Psoas muscle (tissue), 8 donors: ENCODE measurements around the gene ZCCHC14. TPM values are rescaled to one million over a fixed set of nuclear protein-coding genes. Genes with fewer than 3 reads are reported as not detected.
"Not testable (repeated sequence)": the region's sequence is repeated elsewhere in the genome, so short reads cannot be mapped to it uniquely, and the experiment has no call there.

Experiments used
- ATAC-seq, 4 donors: fragments of 200-7000 bp; cut with Tn5 transposase; one replicate each; pipeline ENCODE4 v1.9.1; 2020; ENCODE audit warnings: moderate library complexity in 3 of 4, mild to moderate bottlenecking in 2 of 4
- DNase-seq, 2 donors: peaks; one replicate each; pipeline ENCODE4 v3.0.0-alpha.2; 2020
- H3K27ac ChIP-seq: fragments of 200-600 bp; one replicate; pipeline ENCODE4 v1.8.0; 2022
- H3K27me3 ChIP-seq, 3 donors: fragments of 200-600 bp in 1 of 3; one replicate each; pipeline versions ENCODE4 v1.6.1 to v1.8.0; 2013 to 2022; ENCODE audit warnings: low read length in 2 of 3, mild to moderate bottlenecking in 2 of 3, moderate library complexity in 1 of 3; ENCODE audit not compliant: insufficient read depth in 3 of 3
- H3K36me3 ChIP-seq, 2 donors: fragments of 200-600 bp in 1 of 2; one replicate each; pipeline versions ENCODE4 v1.6.1 to v1.8.0; 2013 to 2022; ENCODE audit warnings: low read depth in 1 of 2, mild to moderate bottlenecking in 1 of 2, moderate library complexity in 1 of 2; ENCODE audit not compliant: insufficient read depth in 1 of 2
- H3K4me1 ChIP-seq: fragments of 200-600 bp; one replicate; pipeline ENCODE4 v1.8.0; 2022
- H3K4me3 ChIP-seq: fragments of 200-600 bp; one replicate; pipeline ENCODE4 v1.8.0; 2022; ENCODE audit warnings: mild to moderate bottlenecking
- H3K9me3 ChIP-seq: fragments of 200-600 bp; one replicate; pipeline ENCODE4 v1.8.0; 2022
- WGBS, 3 donors: extraction: QIAGEN DNeasy Blood & Tissue Kit; methylation state at CpG; one replicate each; pipeline versions ENCODE4 v1.1.6 to v1.1.7; 2013; 5-methylcytosine and 5-hydroxymethylcytosine counted together
- intact Hi-C, 2 donors: fragments of 100-400 bp; cut with DNase I; formaldehyde crosslinking; loops; one replicate each; pipeline versions ENCODE4 v1.11.0 to v1.14.2; 2022
- polyA plus RNA-seq, 3 donors: library from polyadenylated mRNA; stranded (reverse); fragments of 200-250 nt; gene quantifications; one replicate each; pipeline ENCODE4 v1.2.3, GENCODE V29; 2013
- total RNA-seq, 4 donors: library from RNA; stranded (reverse); fragmentation: NEBNext Ultra II Directional in 2 of 4; extraction: Animal tissue kit (Norgen Biotek cat#: 25700) in 2 of 4; gene quantifications; one replicate each; pipeline versions ENCODE4 v1.2.1 to v1.2.4, GENCODE V29; 2021 to 2023
- TF ChIP-seq, protein P1 (sequence below): fragments of 200-600 bp; IDR thresholded peaks from one replicate; pipeline ENCODE4 v1.8.0; 2022; ENCODE audit warnings: antibody characterized with exemption
- donor health status: healthy with polysubstance abuse.
- donor health status: DM: no; HTN: no; CAD: no; lungs with moderate emphysema.
- donor health status: Bipolar disorder and iron deficiency.
- donor health status: healthy.
- donor health status: DM: yes; HTN: yes; CAD: no.
- donor health status: DM: no; HTN: no; CAD: no.
- donor health status: DM: no; HTN: no; CAD: no.
- donor health status: DM: yes; HTN: yes; CAD: no.

Gene ZCCHC14
- total and polyA plus RNA-seq, 7 donors: 5.8 to 17.3 (median 14.6) TPM

DNA sequence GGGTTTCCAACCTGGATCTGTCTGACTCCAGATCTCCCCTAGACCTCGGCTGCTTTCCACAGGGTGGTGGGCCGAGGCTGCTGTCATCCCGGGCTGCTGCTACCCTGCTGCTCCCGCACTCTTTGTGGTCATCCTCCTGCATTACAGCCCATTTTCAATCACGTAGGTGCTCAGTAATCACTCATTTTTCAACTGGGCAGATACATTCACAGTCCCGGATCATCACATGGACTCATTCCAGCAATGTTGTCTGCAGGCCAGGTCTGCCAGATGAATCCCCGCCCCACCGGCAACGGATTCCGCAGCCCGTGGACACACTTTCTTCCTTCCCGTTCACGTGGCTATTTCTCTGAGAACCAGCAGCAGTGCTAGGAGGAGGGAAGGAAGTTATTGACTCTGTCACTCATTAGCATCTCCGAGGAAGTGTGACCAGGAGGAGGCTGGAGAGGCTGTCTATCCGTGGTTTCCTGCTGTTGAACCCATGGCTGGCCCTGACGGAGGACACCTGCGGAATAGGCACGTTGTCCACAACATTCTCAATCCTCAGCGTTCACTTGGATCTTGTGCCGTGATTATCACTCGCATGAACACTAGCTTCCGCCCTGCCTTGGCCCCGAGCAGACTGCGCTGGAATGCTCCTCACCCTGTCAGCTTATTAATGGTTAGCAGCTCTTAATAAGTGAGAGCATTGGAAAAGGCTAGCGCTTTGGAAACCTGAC is 14.7 kb upstream of the ZCCHC14 start:
- Histone ChIP-seq H3K27me3 (peaks cover 0 to 2% (median 0%) of the 10 kb centered on the region in 3 donors), H3K36me3 (no peaks in the 10 kb centered on the region), H3K4me3 (no peak overlapping the region), H3K4me1 (no peaks in the 10 kb centered on the region), H3K27ac (no peak overlapping the region), H3K9me3 (no peaks in the 10 kb centered on the region)
- WGBS, 3 donors: 47 to 56% (median 53%) methylated on average over 25 of the region's 25 CpGs
- DNase-seq: no peak
- no peak for ATAC-seq
- TF ChIP-seq, protein P1, sequence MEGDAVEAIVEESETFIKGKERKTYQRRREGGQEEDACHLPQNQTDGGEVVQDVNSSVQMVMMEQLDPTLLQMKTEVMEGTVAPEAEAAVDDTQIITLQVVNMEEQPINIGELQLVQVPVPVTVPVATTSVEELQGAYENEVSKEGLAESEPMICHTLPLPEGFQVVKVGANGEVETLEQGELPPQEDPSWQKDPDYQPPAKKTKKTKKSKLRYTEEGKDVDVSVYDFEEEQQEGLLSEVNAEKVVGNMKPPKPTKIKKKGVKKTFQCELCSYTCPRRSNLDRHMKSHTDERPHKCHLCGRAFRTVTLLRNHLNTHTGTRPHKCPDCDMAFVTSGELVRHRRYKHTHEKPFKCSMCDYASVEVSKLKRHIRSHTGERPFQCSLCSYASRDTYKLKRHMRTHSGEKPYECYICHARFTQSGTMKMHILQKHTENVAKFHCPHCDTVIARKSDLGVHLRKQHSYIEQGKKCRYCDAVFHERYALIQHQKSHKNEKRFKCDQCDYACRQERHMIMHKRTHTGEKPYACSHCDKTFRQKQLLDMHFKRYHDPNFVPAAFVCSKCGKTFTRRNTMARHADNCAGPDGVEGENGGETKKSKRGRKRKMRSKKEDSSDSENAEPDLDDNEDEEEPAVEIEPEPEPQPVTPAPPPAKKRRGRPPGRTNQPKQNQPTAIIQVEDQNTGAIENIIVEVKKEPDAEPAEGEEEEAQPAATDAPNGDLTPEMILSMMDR: no peak
- intact Hi-C loops: no loop called here

GRCh38 chr16:87506423-87507350 is 13.9 kb upstream of the ZCCHC14 start:
- no peak for DNase-seq
- Histone ChIP-seq H3K4me3 (no peak overlapping the region), H3K9me3 (no peaks in the 10 kb centered on the region), H3K36me3 (no peaks in the 10 kb centered on the region), H3K27ac (no peak overlapping the region), H3K4me1 (no peaks in the 10 kb centered on the region), H3K27me3 (peaks cover 0 to 2% (median 0%) of the 10 kb centered on the region in 3 donors)
- 77 to 86% (median 83%) methylated on average over 13 of the region's 13 CpGs for WGBS, 3 donors
- no peak for ATAC-seq
- intact Hi-C loops: no loop called here
- TF ChIP-seq, protein P1: no peak

DNA sequence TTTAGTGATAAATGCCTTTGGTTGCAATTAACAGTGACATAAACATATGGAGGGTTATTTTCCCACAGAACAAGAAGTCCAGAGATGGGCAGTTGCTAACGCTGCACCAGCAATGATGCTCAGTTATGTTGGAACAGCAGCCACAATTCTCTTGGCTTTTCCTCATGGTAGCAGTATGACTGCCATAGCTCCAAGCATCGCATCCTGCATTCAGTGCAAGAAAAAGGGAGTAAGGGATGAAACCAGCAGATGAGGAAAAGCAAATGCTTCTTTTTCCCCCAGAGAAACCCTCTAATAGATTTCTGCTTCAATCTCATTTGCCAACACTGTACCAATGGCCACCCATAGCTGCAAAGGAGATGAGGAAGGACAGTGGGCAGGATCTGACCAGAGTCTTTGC is 13.0 kb upstream of the ZCCHC14 start:
- WGBS, 3 donors: 89 to 97% (median 91%) methylated on average over 2 of the region's 2 CpGs
- Histone ChIP-seq H3K4me3 (no peak overlapping the region), H3K27ac (no peak overlapping the region), H3K27me3 (peaks cover 0 to 2% (median 0%) of the 10 kb centered on the region in 3 donors), H3K9me3 (no peaks in the 10 kb centered on the region), H3K36me3 (no peaks in the 10 kb centered on the region), H3K4me1 (no peaks in the 10 kb centered on the region)
- DNase-seq: no peak
- intact Hi-C loops: no loop called here
- no peak for ATAC-seq
- TF ChIP-seq, protein P1: no peak

DNA sequence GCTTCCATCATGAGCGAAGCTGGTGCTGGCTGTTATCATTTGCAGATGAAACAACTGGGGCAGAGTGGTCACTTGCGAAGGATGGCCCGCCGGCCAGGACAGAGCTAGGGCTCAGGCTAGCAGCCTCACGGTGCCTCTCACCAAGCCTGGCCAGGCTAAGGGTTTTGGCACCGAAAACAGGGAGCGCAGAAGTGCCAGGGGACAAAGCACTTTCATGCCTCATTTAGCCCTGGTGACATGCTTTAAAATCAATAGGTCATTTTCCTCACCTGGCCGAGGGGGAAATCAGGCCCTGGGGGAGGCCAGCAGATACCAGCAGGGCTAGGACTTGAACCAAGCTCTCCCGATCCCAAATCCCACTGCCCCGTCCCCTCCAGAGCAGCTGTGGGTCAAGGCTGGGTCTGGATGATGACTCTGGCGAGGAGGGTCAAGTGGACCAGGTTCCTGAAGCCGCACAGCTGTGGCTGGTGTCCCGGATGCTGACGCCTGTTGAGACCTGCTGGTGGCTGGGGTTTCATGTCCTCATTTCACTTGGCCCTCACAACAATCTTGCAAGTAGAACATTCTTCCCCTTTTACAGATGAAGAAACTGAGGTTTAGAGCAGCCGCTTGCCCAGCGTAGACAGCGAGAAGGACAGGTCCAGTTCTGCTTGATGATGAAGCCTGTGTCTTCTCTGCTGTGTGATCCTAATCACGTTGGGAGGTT is 10.6 kb upstream of the ZCCHC14 start:
- DNase-seq, H3K4me3 ChIP-seq, H3K36me3 ChIP-seq, intact Hi-C loops, H3K27ac ChIP-seq, H3K4me1 ChIP-seq, ATAC-seq, H3K9me3 ChIP-seq, H3K27me3 ChIP-seq: not testable (repeated sequence)
- WGBS, 3 donors: 63 to 73% (median 66%) methylated on average over 18 of the region's 18 CpGs
